NCI-H2081 treated with DMSO at 0.1 percent for 48 hours (cell line): ENCODE results near the gene FAM78B.

Source experiments
- DNase-seq: peaks from one replicate; lab custom pipeline; 2025; lab: John Stamatoyannopoulos, UW

FAM78B gene

DNA sequence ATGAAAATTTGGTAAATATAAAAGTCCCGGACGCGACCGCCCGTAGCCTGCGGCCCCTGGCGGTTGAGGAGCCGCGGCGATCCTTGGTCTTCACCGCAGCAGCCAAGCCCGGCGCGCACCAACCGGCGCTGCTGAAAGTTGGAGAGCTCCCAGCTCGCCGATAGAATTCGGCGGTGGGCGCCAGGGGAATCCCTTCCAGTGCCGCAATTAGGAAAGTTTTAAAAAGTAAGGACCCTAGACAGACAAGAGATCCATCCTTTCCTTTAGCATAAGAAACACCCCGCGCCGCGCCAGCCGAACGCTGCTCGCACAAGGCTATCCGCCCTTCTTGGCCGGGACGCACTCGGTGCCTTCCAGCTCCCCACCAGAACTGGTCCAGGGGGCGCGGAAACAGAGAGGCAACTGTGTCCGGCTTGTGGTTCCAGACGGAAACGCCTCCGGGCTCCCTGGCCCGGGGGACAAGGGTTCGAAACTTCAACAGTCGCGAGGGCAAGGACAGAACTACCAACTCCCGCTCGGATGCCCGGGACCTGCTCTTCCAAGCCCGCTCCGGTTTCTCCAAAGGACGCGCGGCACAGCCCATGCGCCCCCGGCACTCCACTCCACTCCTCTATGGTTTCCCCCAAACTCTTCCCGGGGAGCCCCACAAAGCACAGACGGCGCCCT is 1.7 kb downstream of the FAM78B start:
- DNase-seq = no peak

DNA sequence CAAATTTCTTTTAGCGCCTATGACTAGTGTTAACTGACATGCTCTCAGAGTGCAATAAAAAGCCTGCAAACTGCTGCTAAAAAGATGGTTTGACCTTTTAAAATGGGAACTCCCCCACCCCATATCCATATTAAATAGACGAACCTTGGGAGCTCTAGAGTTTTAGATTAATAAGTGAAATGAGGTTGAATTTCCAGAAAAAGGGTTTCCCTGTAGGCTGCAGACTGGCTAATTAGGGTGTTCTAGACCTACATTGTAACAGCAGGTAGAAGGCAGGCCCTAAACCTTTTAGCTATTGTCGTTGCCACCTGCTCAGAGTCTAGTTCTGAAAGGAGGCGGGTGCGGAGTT is 2.2 kb downstream of the FAM78B start:
- no peak for DNase-seq

DNA sequence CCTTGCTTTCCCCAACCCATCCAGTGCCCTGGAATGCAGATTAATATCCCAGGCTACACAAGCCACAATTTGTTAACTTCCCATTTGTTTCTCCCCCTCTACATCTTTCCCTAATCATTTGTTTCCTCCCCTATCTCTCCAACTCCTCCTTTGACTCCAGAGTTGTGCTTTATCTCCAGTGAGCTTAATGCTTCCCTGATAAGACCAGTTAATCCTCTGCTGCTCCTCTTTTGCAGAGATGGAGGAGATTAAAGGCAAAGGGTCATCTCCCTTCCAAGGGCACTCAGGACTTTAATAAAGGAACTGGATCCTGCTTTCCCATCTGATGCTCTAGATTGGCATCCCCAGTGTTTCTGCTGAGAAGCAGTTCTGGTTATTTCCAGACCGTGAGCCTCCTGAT is 7.1 kb downstream of the FAM78B start:
- no peak for DNase-seq

DNA sequence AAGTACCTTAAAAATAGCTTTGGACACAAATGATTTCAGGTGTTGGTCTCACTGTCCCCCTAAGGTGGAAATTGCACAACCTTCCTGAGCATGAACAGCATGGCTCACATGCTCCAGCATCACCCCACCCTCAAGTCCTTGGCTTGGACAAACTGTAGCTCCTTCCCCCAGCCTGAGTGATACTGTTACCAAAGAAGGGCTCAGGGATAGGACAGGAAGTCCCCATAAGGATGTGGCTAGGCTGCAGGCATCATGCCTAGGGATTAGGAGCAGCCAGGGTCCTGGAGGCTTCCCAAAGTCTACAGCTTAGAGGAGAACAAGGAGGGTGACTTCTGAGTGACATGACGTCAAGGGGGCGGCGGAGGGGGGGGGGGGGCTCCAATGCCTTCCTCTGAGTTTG is 10.1 kb downstream of the FAM78B start:
- DNase-seq = no peak

DNA sequence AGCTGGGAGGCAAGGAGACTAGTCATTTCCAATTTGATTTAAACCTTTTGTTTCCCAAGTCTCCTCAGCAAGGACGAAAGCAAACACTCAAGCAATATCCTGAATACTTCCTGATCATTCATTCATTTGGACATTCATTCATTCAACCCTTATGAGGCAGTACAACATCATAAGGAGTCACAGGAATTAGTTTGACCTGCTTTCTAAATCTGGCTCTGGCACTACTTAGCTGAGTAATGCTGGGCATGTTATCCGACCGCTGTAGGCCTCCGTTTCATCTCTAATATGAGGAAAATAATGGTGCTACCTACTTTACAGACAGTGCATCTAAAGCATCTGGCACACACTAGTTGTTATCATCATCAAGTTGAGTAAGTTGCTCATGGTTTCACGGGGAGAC is 11.7 kb downstream of the FAM78B start:
- DNase-seq = no peak

DNA sequence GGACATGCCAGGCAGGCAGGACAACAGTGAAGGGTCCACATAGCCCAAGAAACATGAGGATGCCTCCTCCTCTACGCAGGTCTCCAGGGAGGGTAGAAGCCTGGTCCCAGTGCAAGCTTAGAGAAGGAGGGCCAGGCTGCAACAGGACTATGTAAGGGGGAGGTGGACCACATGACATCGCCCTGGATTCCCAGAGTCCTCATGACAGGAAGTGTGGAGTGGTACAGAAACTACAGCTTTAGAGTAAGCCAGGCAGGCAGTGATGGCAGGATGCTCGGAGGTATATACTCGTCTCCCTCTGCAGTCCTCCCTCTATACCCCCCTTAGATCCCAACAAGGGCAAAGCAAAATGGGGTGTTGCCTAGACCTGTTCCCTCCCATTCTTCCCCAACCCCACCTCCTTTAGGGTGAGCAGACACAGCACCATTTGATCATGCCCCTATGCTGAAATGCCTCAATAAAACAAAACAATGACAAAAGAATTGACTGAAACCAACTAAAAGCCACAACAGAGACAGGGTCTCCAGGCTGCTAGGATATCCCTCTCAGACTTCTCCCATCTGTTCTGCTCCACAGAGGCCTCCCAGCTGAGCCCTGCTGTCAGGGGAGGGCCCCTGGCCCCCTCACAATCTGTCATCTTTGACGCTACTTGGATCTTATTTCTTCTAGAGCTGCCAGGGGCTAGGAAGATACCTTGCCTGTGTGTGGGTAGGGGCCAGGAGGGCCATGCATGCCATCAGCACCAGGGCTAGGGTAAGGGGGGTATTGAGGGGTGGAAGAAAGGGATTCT is 13.1 kb downstream of the FAM78B start:
- DNase-seq = no peak

DNA sequence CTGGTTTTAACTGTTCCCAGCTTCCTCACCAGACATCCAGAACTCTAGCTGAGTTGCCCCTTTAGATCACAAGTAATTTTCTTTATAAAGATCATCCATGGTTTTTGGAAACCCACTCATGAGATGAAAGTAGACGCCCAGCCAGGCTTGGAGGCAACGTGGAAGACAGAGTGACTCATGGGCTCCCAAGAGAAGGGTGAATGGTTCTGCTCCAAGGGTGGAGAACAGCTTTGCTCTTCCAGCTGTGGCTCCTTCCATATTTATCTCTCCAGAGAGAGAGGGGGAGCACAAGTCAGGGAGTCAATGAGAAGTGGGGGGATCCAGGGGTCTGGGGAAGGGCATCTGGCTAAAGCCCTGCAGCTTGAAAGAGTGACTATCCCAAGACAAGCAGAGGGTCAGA is 13.8 kb downstream of the FAM78B start:
- no peak for DNase-seq

DNA sequence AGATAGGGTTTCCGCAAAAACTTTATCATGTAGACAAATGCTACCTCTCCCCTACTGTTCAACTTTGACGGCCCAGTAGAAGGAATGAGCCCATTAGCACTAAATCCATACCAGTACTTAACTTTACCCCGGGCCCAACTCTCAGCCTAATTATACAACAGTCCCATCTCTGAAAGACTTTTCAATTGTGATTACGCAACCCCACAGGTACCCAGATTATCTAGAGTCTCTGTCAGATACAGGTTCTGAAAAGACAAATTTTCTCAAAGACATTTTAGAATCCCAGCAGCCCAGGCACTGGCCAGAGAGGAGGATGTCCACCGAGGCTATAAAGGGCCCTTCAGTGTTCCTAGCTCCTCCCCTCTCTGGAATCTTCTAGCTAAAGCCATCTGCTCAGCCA is 15.0 kb downstream of the FAM78B start:
- DNase-seq = no peak

DNA sequence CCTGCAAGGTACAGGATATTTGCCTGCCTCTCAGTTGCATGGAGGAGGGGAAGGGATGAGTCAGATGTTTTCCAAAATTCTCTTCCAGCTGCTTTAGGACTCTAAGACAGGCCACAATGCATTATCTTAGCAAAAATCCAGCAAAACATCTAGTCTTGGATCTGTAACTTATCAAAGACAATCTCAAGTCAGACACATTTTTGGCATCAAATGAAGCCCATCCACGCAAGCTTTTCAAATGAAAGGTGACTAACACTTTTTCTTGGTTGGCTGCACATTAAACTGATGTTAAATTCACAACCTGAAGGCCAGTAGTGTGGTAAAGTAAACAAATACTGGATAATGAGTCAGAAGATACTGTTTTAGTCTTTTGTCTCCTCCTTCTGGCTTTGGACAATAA is 21.3 kb downstream of the FAM78B start:
- no peak for DNase-seq

DNA sequence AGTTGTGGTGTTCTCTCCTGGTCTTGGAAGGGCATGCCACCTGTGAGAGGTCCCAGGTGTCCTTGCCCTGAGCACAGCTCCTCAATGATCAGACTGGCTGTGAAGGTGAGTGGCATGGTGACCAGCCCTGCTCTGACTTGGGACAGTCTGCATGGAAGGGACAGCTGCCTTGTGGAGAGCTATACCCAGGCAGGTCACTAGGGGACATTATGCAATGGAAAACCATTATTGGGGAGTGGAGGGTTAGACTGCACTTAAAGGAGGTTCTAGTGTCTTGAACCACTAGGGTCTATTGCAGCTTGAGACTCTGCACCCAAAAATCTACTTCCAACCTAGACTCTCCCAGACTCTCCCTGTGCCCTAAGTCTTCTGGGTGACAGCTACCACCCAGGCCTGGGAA is 24.8 kb downstream of the FAM78B start:
- DNase-seq = no peak

DNA sequence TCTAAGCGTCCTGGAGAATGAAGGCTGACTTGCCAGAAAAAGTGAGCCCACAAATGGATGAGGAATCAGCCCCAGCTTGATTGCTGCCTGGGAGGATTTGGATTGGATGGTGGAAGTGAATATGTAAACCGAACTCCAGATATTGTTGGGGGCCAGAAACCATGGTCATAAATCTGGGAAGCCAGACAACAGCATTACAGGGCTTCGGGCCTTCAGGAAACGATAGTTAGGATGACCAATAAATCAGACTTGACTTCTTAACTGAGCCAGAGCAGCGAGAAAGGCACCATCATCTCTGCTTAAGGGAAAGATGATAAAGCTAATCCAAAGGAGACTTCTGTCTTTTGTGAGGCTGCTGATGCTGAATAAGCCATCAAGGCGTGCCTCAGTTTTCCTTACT is 26.6 kb downstream of the FAM78B start:
- DNase-seq = no peak

DNA sequence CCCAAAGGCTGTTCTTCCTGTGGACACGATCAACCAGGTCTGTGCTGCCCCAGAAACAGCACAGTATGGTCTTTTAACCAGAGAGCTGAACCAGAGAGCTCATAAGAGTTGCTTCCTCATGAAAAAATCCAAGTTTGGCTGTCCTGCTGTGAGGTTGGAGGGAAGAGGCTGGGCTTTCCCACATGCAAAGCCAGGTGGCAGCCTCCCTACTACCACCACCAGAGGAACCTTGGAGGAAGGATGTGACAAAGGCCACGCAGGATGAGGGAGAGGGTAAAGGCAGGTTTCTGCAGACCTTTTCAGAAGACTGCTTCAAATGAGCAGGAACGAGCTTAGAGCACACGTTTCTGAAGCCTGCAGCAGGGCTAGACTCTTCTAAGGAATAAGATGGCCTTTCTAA is 27.1 kb downstream of the FAM78B start:
- DNase-seq = no peak

DNA sequence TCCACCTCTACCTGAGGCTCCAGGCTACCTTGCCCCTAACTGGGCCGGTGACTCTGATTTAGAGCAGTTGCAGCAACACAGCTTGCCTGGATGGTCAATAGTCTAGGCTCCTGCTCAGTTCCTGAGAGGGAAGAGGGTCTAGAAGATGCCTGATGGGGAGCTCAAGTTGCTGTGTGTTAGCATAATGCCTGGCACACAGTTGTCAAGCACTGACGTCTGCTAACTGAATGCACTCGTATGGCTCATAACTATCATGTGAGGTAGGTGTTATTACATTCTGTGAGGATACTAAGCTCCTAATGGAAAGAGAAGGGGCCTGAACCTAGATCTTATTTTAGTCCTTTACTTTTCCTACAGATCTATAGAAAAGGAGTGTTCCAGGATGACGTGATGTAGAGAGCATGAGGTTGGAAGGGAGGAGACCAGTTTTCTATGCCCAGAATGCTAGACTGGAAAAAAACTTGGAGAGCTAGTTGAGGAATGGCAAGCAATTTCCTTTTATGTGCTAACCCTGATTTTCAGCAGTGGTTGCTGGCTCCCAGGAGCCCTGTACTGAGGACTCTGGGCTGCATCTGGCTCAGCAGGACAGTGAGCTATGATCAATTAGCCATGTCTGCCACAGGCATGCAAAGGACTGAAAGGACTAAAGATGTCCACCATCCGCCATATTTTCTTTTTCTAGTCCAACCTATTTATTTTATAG is 30.0 kb downstream of the FAM78B start:
- DNase-seq = no peak

DNA sequence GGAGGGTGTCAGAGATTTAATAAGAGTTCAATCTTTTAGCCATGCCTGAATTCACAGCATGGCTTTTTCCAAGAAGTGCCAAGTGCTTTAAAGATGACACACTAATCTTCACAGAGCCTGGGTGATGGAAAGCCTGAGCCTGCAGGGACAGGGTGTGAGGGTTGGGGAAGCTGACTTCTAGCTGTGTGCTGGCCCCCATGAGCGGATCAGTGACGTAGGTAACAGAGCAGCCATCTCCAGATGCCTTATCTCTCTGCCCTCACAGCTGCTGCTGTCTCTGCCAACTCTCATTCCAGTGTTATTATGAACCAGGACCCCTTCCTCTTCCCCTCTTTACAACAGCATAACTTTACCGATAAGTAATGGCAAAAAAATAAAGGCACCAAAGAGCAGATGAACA is 30.6 kb downstream of the FAM78B start:
- DNase-seq = no peak

DNA sequence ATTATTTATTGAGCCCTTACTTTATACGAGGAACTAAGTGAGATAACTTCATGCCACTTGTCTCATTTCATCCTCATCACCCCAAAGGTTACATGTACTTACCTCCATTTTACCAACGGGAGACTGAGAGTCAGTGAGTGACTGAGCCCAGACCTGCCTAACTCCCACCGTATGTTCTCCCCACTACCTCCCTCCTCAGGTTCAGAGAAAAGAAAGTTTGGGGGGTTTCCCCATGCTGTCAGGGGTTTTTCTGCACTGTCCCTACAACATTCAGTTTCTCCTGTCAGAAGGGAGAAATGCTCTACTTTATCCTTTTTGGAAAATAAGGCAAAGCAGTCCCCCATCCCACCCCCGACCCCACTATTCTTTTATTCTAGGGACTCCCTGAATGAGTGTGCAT is 32.9 kb downstream of the FAM78B start:
- DNase-seq = no peak

DNA sequence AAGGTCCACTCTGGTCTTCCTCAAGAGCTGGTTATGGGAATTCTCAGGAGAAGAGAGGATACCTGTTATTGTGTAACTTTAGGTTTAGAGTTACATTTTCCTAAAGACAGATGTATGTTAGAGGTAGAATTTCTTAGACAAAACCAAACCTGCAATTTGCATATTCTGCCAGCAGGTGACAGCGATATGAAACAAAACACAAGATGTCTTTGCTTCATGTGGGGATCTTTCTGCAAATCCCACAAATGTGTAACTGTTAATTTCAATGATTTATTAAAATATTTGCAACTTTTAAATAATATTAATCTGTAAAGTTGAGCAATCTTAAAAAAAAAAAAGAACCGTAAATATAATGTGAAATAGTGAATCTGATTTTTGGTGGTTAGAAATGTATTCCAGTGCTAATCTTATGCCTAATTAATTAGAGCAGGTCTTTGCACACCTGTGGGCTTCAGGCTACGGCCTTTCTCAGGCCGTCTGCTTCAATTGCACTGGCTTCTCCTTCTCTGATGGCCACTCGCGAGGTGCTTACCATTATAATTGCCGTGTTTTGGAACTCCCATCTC is 33.4 kb downstream of the FAM78B start:
- DNase-seq = no peak

DNA sequence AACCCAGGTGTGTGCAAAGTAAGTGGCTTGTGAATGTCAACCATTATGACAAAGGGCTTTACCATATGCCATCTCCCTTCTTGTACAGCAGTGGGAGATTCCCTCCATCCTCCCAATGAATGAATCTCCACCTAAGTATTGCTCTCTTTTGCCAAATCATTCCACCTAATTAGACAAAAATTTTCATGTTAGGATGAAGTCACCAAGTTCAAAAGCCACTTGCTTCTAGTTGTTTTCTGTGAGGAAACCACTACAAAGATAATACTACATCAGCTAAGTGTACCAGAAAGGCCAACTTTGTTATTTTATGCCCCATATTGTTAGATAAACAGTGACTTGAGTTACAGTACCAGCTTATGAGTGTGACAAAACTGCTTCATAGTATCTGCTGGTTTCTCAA is 34.3 kb downstream of the FAM78B start:
- DNase-seq = no peak

DNA sequence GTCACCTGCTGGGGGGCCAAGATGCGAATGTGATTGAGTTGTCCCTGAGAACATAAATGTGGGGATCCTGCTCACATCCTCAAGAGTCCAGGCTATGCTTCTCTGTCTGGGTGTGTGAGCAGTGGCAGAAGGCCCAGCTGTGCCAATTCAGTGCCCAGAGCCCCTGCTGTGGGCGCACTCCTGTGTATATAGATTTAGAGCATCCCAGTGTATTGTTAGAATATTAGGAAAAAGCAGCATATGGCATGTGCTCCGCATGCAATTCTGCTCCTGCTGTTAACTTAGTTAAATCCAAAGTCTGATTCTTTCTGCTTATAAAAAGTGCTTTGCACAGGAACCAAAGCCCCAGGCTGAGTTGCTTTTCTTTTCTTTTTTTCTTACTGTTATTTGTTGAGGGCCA is 37.8 kb downstream of the FAM78B start:
- no peak for DNase-seq

DNA sequence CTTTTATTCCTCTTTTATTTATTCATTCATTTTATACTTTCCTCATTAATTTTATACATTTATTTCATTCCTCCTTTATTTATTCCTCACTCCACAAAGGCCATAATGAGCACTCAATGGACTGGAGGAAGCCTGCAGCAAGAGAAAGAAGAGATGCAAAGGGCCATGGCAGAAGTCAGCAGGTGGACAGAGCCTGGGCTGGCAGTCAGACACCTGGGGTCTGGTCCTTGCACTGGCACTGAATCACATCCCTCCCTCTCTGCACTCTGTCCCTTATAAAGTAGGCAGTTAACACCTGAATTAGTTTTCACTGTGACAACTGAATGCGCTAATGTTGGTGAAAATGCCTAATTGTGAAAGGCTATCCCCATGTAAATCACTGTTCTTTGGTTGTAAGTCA is 38.6 kb downstream of the FAM78B start:
- DNase-seq = no peak

DNA sequence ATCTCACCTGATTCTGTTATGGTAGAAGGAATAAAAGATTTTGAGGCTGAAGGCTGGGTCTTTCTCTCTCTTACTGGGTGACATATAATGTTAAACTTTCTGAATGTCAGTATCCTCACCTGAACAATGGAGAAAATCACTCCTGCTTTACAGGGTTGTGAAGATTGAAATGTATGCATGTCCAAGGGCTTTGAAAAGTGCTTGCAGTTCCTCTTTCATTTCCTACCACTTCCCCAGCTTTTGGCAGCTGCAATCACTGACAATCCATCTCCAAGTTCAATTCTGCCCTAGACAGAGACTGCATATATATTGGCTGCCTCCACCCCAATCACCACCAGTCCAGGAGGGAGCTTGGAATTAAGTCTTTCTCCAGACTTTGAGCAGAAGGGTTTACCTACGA is 39.8 kb downstream of the FAM78B start:
- DNase-seq = no peak

DNA sequence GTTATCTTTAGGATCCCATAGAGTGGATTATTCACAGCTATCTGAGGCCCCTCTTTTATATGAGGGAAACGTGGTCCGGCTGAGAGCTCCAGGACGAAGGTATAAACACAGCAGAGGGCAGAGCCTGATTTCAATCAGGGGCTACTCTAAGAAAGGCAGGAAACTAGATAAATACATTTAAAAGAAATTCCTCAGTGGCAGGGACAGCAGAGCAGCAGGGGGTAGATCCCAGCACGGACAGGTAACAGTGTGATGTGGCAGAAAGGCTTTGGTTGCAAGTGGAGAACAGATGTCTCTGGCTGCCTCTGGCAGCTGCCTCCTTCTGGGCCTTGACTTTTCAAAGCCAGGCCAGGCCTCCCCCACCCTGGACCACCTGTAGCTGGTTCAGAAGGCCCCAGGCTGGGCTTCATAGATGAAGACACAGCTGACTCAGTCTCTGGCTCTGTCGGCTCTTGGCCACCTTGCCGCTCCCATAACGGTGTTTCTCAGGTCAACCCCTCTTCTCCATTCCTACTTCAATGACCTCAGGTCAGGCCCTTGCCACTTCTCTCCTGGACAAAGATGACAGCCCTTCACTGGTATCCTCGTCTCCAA is 43.8 kb downstream of the FAM78B start:
- no peak for DNase-seq

DNA sequence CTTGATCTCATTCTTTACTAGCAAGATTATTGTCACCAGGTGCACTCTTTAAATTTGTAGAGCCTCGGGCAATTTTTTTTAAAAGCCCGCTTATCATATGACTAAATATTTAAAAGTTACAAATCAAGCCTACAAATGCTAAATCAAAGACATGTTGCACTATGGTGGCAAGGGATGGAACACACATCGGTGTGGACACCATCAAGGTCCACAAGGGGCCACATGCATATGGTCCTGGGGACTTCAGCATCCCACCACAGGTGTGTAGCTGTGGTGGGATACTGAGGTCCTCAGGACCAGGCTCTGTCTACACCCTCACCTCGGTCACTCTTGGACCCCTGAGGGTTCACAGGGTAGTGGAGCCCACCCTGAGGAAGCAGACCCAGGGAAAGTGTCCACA is 45.8 kb downstream of the FAM78B start:
- no peak for DNase-seq

DNA sequence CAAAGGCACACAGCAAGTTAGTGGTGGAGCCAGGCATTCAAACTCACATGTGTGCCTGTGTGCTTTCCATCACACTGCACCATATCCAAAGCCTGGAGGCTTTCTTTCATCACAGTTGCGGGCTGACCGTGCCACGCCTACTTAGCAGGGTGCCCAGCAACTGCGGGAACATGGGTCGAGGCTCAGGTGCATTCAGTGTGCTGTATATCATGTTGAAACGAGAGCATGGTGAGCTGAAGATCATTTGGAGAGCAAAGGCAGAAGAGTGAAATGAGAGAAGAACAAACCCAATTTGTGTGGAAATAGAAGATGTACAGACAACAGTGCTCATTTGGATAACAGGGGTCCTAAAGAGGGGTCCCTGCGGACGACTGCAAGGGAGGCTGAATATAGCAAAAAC is 46.5 kb downstream of the FAM78B start:
- no peak for DNase-seq
